Activated T-cell treated with anti-CD3 and anti-CD28 coated beads, Interleukin-2, amount 50 U/mL, for 4 hours (primary cell): ENCODE results near the gene CRYL1. TPM values are rescaled to one million over a fixed set of nuclear protein-coding genes. Genes with fewer than 3 reads are reported as not detected.

Experiments
- ATAC-seq, 2 donors: fragments of 200-7000 bp; cut with Tn5 transposase; one replicate each; pipeline ENCODE4 v1.10.0; 2021
- DNase-seq: peaks from one replicate; pipeline ENCODE4 v3.0.0-alpha.2; 2020
- H3K27me3 Mint-ChIP-seq: one replicate; pipeline ENCODE4 v1.8.0; 2021; ENCODE audit warnings: low read depth, mixed read lengths
- H3K36me3 Mint-ChIP-seq: one replicate; pipeline ENCODE4 v1.8.0; 2022; ENCODE audit warnings: mixed read lengths; ENCODE audit not compliant: insufficient read depth
- H3K4me1 Mint-ChIP-seq: one replicate; pipeline ENCODE4 v1.8.0; 2021; ENCODE audit warnings: low read depth, mixed read lengths
- H3K4me3 Mint-ChIP-seq: one replicate; pipeline ENCODE4 v1.8.0; 2021; ENCODE audit warnings: mild to moderate bottlenecking, moderate library complexity, mixed read lengths
- H3K9me3 Mint-ChIP-seq: one replicate; pipeline ENCODE4 v1.8.0; 2021; ENCODE audit warnings: mixed read lengths
- total RNA-seq, 3 donors: library from RNA; stranded (reverse); gene quantifications; one replicate each; pipeline ENCODE4 v1.2.1, GENCODE V29; 2021

The CRYL1 gene
- total RNA-seq, 3 donors from 2014 or later, result 2.8 to 5.3 (median 3.7) TPM

GRCh38 chr13:20462921-20463320 is 62.7 kb downstream of the CRYL1 start:
- Mint-ChIP-seq H3K27me3 (no peaks in the 10 kb centered on the region), H3K4me1 (peaks cover 17% of the 10 kb centered on the region), H3K36me3 (no peaks in the 10 kb centered on the region), H3K9me3 (no peaks in the 10 kb centered on the region), H3K4me3 (no peak overlapping the region)
- DNase-seq (no peak), ATAC-seq (no peak)

- ATAC-seq, result no peak
- Mint-ChIP-seq H3K9me3 (no peaks in the 10 kb centered on the region), H3K36me3 (no peaks in the 10 kb centered on the region), H3K4me1 (peaks cover 21% of the 10 kb centered on the region), H3K27me3 (no peaks in the 10 kb centered on the region), H3K4me3 (no peak overlapping the region)
- no peak for DNase-seq
These were observed 63.1 kb downstream of the CRYL1 start for GRCh38 chr13:20462533-20462915.

- no peaks in the 10 kb centered on the region for H3K27me3 Mint-ChIP-seq
- H3K4me1 Mint-ChIP-seq, result peaks cover 27% of the 10 kb centered on the region
- H3K4me3 Mint-ChIP-seq, result peak overlapping the region; percentile 11
- DNase-seq, result no peak
- no peaks in the 10 kb centered on the region for H3K9me3 Mint-ChIP-seq
- no peak for ATAC-seq
- no peaks in the 10 kb centered on the region for H3K36me3 Mint-ChIP-seq
These were observed 63.7 kb downstream of the CRYL1 start for GRCh38 chr13:20461860-20462532.

- no peaks in the 10 kb centered on the region for H3K9me3 Mint-ChIP-seq
- ATAC-seq (peak; percentile 40 to 73), DNase-seq (no peak)
- H3K36me3 Mint-ChIP-seq, result no peaks in the 10 kb centered on the region
- no peak overlapping the region for H3K4me3 Mint-ChIP-seq
- peaks cover 32% of the 10 kb centered on the region for H3K4me1 Mint-ChIP-seq
- H3K27me3 Mint-ChIP-seq, result no peaks in the 10 kb centered on the region
These were observed 64.2 kb downstream of the CRYL1 start for GRCh38 chr13:20461481-20461859.

DNA sequence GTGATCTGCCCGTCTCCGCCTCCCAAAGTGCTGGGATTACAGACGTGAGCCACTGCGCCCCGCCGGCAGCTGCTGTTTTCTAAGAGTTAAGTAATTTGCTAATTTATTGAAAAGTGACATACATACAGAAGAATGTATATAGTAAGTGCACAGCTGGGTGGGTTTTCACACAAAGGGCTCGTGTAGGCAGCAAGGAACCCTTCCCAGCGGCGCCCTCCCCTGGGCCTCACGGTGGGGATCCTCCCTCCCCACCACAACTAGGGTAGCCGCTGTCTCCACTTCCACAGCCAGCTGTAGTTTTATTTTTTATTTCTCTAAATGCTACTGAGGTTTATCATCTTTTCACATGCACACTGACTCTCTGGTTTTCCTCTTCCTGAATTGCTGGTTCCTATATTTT is 64.9 kb downstream of the CRYL1 start:
- no peak for DNase-seq
- no peaks in the 10 kb centered on the region for H3K9me3 Mint-ChIP-seq
- no peak for ATAC-seq
- H3K4me3 Mint-ChIP-seq, result no peak overlapping the region
- peaks cover 30% of the 10 kb centered on the region for H3K4me1 Mint-ChIP-seq
- no peaks in the 10 kb centered on the region for H3K36me3 Mint-ChIP-seq
- H3K27me3 Mint-ChIP-seq, result no peaks in the 10 kb centered on the region

DNA sequence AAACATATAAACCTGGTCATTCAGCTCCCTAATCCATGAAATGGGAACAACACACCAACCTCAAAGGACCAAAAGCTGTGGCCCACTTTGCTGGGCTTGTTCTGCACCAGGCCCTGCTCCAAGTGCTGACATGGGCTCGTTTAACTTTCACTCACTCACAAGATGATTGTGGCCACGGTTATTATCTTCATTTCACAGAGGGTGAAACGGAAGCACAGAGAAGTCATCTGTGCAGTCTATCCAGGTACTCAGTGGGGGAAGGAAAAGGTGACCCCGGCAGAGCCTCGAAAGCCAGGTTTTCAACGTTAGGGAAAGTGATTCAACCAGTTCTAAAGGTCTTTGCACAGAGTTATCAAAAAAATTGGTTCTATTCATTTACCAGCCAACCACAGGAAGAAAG is 68.0 kb downstream of the CRYL1 start:
- H3K4me1 Mint-ChIP-seq, result peaks cover 30% of the 10 kb centered on the region
- no peak overlapping the region for H3K4me3 Mint-ChIP-seq
- H3K36me3 Mint-ChIP-seq, result no peaks in the 10 kb centered on the region
- DNase-seq (no peak), ATAC-seq (no peak)
- no peaks in the 10 kb centered on the region for H3K9me3 Mint-ChIP-seq
- no peaks in the 10 kb centered on the region for H3K27me3 Mint-ChIP-seq

DNA sequence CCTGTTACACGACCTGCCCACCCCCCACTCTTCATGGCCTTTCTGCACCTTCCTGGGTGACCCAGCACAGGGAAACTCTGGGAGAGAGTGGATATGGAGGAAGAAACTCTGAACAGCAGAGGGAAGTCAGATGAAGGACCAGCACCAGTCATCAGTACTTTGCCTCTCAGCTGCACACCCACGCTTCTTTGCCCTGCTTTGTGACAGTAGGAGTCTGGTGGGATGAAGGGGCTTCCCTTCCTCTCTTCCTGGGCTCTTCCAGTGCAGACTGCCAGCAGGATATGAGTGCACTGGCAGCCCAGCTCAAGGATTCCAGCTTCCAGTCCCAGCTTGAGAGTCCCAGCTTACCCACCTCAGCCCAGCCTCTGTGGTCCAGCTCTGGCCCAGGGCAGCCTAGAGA is 68.9 kb downstream of the CRYL1 start:
- no peak overlapping the region for H3K4me3 Mint-ChIP-seq
- H3K36me3 Mint-ChIP-seq, result peaks cover 2% of the 10 kb centered on the region
- no peak for ATAC-seq
- H3K27me3 Mint-ChIP-seq, result no peaks in the 10 kb centered on the region
- no peak for DNase-seq
- H3K9me3 Mint-ChIP-seq, result no peaks in the 10 kb centered on the region
- H3K4me1 Mint-ChIP-seq, result peaks cover 30% of the 10 kb centered on the region

GRCh38 chr13:20451397-20451796 is 74.3 kb downstream of the CRYL1 start:
- DNase-seq (no peak), ATAC-seq (no peak)
- Mint-ChIP-seq H3K9me3 (peaks cover 19% of the 10 kb centered on the region), H3K4me1 (peaks cover 12% of the 10 kb centered on the region), H3K4me3 (no peak overlapping the region), H3K27me3 (no peaks in the 10 kb centered on the region), H3K36me3 (peaks cover 15% of the 10 kb centered on the region)

- Mint-ChIP-seq H3K4me1 (peaks cover 12% of the 10 kb centered on the region), H3K36me3 (peaks cover 18% of the 10 kb centered on the region), H3K4me3 (no peak overlapping the region), H3K9me3 (peaks cover 19% of the 10 kb centered on the region), H3K27me3 (no peaks in the 10 kb centered on the region)
- ATAC-seq (no peak), DNase-seq (no peak)
These were observed 77.2 kb downstream of the CRYL1 start for GRCh38 chr13:20448470-20448869.

- Mint-ChIP-seq H3K4me3 (no peak overlapping the region), H3K4me1 (peaks cover 16% of the 10 kb centered on the region), H3K36me3 (peaks cover 18% of the 10 kb centered on the region), H3K9me3 (peaks cover 19% of the 10 kb centered on the region), H3K27me3 (no peaks in the 10 kb centered on the region)
- DNase-seq, result no peak
- no peak for ATAC-seq
These were observed 78.8 kb downstream of the CRYL1 start for GRCh38 chr13:20446900-20447299.

- no peak for ATAC-seq
- no peak for DNase-seq
These were observed 79.3 kb downstream of the CRYL1 start for GRCh38 chr13:20446405-20446804.

GRCh38 chr13:20442798-20443381 is 82.8 kb downstream of the CRYL1 start:
- peaks cover 11% of the 10 kb centered on the region for H3K36me3 Mint-ChIP-seq
- H3K4me1 Mint-ChIP-seq, result peaks cover 8% of the 10 kb centered on the region
- no peaks in the 10 kb centered on the region for H3K27me3 Mint-ChIP-seq
- no peak overlapping the region for H3K4me3 Mint-ChIP-seq
- DNase-seq (no peak), ATAC-seq (no peak)
- H3K9me3 Mint-ChIP-seq, result peaks cover 7% of the 10 kb centered on the region

More at GRCh38 chr13:20446405-20446804, 79.3 kb downstream of the CRYL1 start:
- no peaks in the 10 kb centered on the region for H3K27me3 Mint-ChIP-seq
- peaks cover 16% of the 10 kb centered on the region for H3K36me3 Mint-ChIP-seq
- peaks cover 19% of the 10 kb centered on the region for H3K9me3 Mint-ChIP-seq
- no peak overlapping the region for H3K4me3 Mint-ChIP-seq
- H3K4me1 Mint-ChIP-seq, result peaks cover 11% of the 10 kb centered on the region

DNA sequence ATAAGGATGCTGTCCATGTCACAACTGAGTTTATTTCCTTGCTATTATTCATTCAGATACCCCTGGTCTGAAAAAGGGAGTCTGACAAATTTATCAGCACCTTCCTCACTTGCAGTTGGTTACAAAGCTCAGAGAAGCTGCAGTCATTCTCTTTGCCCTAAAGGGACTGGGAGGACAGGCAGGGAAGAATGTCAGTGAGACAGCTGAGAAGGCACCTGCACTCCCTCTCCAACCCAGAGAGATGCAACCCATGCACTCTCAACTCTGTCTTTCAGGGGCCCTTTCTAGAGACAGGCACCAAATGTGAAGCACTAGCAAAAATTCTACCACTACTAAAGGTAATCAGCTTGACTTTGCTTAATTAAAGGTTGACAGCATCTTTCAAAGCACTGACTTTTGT is 83.3 kb downstream of the CRYL1 start:
- no peak for DNase-seq
- peaks cover 2% of the 10 kb centered on the region for H3K9me3 Mint-ChIP-seq
- H3K27me3 Mint-ChIP-seq, result no peaks in the 10 kb centered on the region
- peaks cover 8% of the 10 kb centered on the region for H3K4me1 Mint-ChIP-seq
- H3K36me3 Mint-ChIP-seq, result peaks cover 8% of the 10 kb centered on the region
- no peak overlapping the region for H3K4me3 Mint-ChIP-seq
- ATAC-seq, result no peak

- no peak overlapping the region for H3K4me3 Mint-ChIP-seq
These were observed 83.8 kb downstream of the CRYL1 start for GRCh38 chr13:20441879-20442278.

DNA sequence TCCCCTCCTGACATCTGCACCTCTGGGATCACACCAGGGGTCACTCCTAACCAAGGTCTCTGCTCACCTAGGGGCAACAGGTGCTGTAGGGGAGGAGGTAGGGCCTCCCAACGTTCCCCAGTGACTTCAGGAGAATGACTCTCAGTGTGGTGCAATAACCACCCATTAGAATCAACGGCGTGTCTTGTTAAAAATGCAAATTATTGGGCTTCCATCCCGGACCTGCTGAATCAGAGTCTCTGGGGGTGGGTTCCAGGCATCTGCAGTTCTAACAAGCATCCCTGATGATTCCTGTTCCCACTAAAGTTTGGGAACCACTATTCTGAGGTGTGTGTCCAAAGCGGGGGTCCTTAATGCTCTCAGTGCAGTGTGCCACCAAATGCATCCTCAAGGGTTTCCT is 84.6 kb downstream of the CRYL1 start:
- no peak for DNase-seq
- Mint-ChIP-seq H3K4me3 (no peak overlapping the region), H3K4me1 (peaks cover 8% of the 10 kb centered on the region), H3K36me3 (peaks cover 8% of the 10 kb centered on the region), H3K9me3 (no peaks in the 10 kb centered on the region), H3K27me3 (no peaks in the 10 kb centered on the region)
- ATAC-seq, result no peak

More at GRCh38 chr13:20441879-20442278, 83.8 kb downstream of the CRYL1 start:
- H3K4me1 Mint-ChIP-seq, result peaks cover 8% of the 10 kb centered on the region
- ATAC-seq, result no peak
- H3K36me3 Mint-ChIP-seq, result peaks cover 8% of the 10 kb centered on the region
- no peak for DNase-seq
- H3K27me3 Mint-ChIP-seq, result no peaks in the 10 kb centered on the region
- no peaks in the 10 kb centered on the region for H3K9me3 Mint-ChIP-seq
